NCI-H460 (cell line): ENCODE data around the gene CCDC152. TPM values are rescaled to one million over a fixed set of nuclear protein-coding genes. Genes with fewer than 3 reads are reported as not detected.

Experiments
- DNase-seq: peaks from one replicate; pipeline ENCODE4 v3.0.0-alpha.2; 2016; ENCODE audit warnings: low read depth; ENCODE audit errors: extremely low read depth
- total RNA-seq: library from RNA; depleted of rRNA; stranded (reverse); fragments of >200 nt; shearing (Covaris generic); gene quantifications from 2 replicates; pipeline ENCODE4 v1.2.3, GENCODE V29; 2014

CCDC152 gene
- total RNA-seq, 1 experiment from 2014 or later = not detected

DNA sequence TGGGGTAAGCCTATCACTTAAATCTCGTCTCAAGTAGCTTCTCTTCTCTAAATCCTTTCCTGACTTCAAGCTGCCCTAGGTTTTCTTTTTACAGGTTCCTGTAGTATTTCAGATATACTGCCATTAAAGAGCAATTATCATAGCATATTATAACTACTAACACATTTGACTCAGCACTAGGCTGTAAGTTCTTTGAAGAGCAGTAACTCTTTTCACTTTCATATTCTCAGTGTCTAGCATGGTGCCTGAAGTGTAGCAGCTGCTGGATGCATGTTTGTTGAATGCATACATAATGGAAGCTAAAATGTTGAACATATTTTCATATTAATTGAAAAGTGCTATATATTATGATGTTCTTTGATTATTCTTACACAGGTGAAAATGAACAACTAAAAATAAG lies 22.5 kb downstream of the CCDC152 start:
- no peak for DNase-seq

DNA sequence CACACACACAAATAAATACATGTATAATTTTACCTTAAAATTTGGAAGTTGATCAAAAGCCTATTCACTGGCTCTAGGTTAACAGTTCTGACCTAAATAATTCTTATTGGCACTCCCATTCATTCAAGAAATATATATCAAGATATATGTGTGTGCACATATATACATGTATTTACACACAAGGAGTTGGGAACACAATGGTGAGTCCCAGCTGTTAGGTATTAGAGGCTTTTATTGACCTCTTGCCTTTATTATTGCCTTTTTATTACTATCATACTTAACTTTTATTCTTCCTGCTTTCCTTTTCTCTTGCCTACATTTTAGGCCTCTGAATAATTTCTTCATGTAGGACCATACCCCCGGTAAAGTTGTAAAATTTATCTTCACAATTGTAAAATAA lies 25.0 kb downstream of the CCDC152 start:
- DNase-seq = no peak

DNA sequence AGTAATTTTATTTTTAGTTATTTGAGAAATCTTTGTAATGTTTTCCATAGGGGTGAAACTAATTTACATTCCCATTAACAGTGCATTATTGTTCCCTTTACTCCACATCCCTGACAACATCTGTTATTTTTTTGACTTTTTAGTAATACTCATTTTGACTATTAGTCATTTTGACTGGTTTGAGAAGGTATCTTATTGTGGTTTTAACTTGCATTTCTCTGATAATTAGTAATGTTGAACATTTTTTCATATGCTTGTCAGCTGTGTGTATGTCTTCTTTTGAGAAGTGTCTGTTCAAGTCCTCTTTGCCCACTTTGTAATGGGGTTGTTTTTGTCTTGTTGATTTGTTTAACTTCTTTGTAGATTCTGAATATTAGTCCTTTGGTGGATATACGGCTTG lies 27.5 kb downstream of the CCDC152 start:
- no peak for DNase-seq

- no peak for DNase-seq
These were observed 29.1 kb downstream of the CCDC152 start for GRCh38 chr5:42785756-42786155.

GRCh38 chr5:42787073-42787472 lies 30.5 kb downstream of the CCDC152 start:
- DNase-seq = no peak

- DNase-seq = no peak
These were observed 31.2 kb downstream of the CCDC152 start for GRCh38 chr5:42787845-42788244.

DNA sequence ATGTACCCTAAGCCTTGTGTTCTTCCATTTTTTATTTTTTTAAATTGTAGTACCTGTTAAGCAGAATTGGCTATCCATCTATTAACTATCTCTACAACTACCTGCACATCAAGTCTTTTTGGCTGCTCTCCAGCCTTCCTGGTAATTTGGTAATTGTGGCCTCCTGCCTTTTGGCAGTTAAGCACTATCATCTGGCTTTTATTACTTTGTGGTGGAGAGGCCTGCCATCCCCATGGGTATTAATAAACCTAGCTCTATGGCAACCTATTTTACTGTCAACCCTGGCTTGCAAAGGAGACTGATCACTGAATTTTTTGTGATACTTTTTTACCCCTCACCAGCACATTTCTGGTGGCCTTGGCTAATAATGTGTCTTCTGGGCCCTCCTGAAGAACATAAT lies 34.5 kb downstream of the CCDC152 start:
- DNase-seq = no peak

- DNase-seq = no peak
These were observed 41.9 kb downstream of the CCDC152 start for GRCh38 chr5:42798284-42799240.

DNA sequence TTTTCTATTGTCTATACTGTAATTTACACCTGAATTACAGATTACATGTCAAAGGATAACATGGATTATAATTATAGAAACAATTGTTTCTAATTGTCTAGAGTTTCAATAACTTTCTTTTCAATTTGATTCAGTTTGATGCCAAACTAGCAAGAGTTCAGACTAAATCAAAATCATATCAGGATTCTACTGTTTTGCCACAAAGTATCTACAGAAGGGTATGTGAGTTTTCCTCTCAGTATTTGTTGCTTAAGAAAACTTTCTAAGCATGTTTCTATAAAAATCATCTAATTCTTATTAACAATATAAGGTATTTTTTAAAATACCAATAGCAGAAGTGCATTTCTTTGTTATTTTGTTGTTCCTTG lies 42.6 kb downstream of the CCDC152 start:
- DNase-seq = no peak

GRCh38 chr5:42799668-42800114 lies 43.1 kb downstream of the CCDC152 start:
- DNase-seq = no peak

- no peak for DNase-seq
These were observed 44.2 kb downstream of the CCDC152 start for GRCh38 chr5:42800748-42801330.

DNA sequence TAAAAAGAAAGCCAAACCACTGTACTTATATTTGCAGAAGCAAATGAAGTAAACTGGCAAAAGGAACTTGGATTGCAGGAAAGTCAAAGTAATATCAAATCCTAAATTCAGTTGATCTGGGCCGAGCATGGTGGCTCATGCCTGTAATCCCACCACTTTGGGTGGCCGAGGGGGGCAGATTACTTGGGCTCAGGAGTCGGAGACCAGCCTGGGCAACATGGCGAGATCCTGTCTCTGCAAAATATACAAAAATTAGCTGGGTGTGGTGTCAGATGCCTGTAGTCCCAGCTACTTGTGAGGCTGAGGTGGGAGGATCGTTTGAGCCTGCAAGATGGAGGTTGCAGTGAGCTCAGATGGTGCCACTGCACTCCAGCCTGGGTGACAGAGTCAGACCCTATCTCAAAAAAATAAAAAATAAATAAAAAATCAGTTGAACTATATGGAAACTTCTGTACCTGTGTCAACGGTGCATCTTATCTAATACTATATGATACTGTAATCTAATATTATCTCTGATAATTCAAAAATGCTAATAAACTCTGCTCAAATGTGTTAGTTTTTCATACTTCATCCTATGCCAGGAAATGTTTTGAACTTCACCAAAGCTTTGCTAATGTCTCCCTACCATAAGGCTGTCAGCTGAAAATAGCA lies 45.0 kb downstream of the CCDC152 start:
- no peak for DNase-seq

DNA sequence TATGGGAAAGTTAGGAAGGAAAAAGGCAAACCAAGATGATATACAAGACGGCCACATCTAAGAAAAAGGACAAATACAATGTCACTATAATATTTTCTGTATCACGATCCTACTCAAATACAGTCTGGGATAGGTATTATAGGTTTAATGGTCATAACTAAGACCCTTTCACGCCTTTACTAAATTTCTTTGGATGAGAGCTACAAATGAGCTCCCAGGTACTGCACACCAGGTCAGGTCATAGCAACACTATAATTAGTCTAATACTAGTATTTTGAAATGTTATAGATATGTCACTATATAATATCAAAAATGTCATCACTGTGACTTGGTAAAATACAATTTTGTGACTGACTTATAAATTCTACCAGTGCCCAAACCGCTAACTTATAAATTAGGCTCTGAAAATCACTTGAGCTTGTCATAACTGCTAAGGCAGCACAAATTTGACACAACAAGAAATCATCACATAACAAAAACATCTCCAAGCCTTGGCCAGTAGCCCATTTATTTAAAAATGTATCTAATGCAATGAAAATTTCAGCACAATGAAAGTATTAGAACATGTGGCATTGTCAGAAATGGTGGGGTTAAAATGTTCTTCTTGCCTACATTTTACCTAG lies 48.2 kb downstream of the CCDC152 start:
- DNase-seq = no peak

- DNase-seq = no peak
These were observed 49.5 kb downstream of the CCDC152 start for GRCh38 chr5:42806004-42806700.

DNA sequence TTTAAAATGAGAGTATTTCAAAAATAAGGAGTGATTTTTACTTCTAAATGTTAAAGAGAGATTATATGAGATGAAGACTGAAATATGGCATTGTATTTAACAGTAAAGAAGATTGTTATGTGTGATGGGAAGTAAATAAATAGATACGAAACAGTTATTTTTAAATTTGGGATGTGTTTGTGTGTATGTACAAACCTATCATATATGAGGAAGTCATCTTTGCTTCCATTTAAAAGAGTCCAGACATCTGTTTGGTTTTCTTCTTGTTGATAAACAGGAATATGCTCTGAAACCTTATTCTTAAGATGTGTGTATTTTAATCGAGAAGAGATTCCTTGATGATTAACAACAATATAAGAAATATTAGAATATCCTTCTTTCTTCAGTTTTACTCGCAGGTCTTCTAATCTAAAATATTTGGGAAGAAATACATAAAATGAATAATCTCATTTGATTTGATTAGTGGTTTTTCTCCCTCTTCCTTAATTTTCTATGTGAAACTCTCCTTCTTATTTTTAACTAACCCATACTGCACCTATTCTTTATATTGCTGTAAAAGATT lies 50.2 kb downstream of the CCDC152 start:
- no peak for DNase-seq

GRCh38 chr5:42807722-42808447 lies 51.3 kb downstream of the CCDC152 start:
- no peak for DNase-seq

DNA sequence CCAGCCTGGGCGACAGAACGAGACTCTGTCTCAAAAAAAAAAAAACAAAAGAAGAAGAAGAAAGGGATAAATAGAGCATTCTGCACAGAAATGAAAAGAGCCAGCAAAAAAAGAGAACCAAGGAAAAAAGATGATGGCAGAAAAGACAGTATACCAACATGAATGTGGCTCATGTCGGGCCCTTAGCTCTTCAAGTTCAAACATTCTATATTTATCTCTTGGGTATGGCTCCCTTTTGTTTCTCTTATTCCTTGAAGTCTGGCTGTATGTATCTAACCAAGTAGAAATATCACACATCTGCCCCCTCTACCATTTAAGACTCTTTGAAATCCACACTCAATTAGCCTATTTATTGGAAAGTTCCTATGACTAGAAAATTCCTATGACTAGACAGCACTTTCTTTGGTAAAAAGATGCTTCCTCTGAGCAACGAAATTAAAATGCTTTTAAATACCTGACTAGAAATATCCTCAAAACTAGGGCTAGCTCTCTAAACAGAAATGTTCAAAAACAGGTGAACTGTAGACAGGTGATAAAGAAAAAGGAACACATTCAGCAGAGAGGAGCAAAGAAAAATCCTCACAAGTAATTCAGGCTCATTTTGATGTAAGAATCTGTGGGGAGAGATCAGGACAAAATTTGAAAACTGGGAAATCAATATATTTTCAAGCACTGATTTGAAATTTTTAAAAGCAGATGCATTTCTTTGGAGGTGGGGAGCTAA lies 52.4 kb downstream of the CCDC152 start:
- no peak for DNase-seq

GRCh38 chr5:42810834-42811590 lies 54.4 kb downstream of the CCDC152 start:
- DNase-seq = no peak
